Panc1 (cell line): ENCODE results near the gene ZNF195.

ENCODE experiments used
- CTCF ChIP-seq: fragments of 450-650 bp; IDR thresholded peaks from 2 replicates; pipeline ENCODE4 v1.5.1; 2017; ENCODE audit warnings: mild to moderate bottlenecking
- POLR2AphosphoS5 ChIP-seq: IDR thresholded peaks from 2 replicates; pipeline ENCODE4 v1.6.1; 2012; ENCODE audit warnings: mild to moderate bottlenecking, low read depth, low read length, moderate library complexity
- REST ChIP-seq, 2 experiments: IDR thresholded peaks; 2 replicates each; pipeline ENCODE4 v1.6.1; 2011 to 2012; ENCODE audit warnings: low read depth in 2 of 2, control low read depth in 1 of 2, low read length in 1 of 2, mild to moderate bottlenecking in 1 of 2, moderate library complexity in 1 of 2; ENCODE audit not compliant: insufficient read depth in 1 of 2
- TCF7L2 ChIP-seq: IDR thresholded peaks from 2 replicates; pipeline ENCODE4 v1.6.1; 2011; ENCODE audit warnings: mild to moderate bottlenecking, low read depth, low read length, inconsistent platforms

- no peak for TF ChIP-seq CTCF
- no peak for TF ChIP-seq REST (IDR thresholded peaks at IDR 0.05; ENCODE audit: insufficient read depth in 1 of 2, low read depth in 2 of 2, low read length in 1 of 2)
- TF ChIP-seq TCF7L2 = no peak
- TF ChIP-seq POLR2AphosphoS5 = no peak
Observed at GRCh38 chr11:3369366-3369765, 9.6 kb downstream of the ZNF195 start.
